ENCODE data around the gene DMTF1. TPM values are rescaled to one million over a fixed set of nuclear protein-coding genes. Genes with fewer than 3 reads are reported as not detected.

Gene DMTF1
- total and polyA plus RNA-seq, 2 of the 4 experiments (the other 2 are of a cell fraction): 59.0 to 69.0 TPM

DNA sequence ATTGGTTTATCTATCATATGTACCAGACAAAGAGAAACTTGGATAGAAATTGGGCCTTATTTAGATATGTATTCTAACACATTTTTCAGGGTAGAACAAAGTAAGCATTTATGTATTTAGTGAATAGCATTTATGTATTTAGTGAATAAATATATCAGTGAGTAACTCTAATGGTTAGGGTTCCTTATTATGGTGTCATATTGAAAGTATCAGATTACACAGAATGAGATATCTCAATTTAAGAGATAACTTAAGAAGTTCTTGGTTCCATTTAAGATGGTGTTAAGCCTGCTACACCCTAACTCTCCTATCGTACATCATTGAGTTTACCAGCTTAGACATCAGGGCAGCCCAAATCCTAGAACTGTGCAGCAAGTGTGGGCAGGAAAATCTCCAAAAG lies 35.9 kb upstream of the DMTF1 start:
- Histone ChIP-seq H3K18ac (ENCODE audit: low read depth, low read length) (no peak overlapping the region), H3K9me1 (ENCODE audit: insufficient read depth, low read length) (no peaks in the 10 kb centered on the region), H3K4me3 (ENCODE audit: insufficient read depth, low read depth, low read length) (no peak overlapping the region), H3K4ac (ENCODE audit: low read depth, low read length) (no peak overlapping the region), H3K56ac (ENCODE audit: extremely low read depth, insufficient read depth, low read length) (no peak overlapping the region), H2AK9ac (replicated peaks; ENCODE audit: low read depth, low read length, poor library complexity) (no peak overlapping the region), H2BK120ac (ENCODE audit: low read depth, low read length) (no peak overlapping the region), H3K36me3 (ENCODE audit: control insufficient read depth, insufficient read depth, low read length) (no peaks in the 10 kb centered on the region), H3K79me1 (ENCODE audit: low read depth in 1 of 2, low read length in 2 of 2) (no peaks in the 10 kb centered on the region), H3K27me3 (ENCODE audit: control insufficient read depth, insufficient read depth, low read length) (no peaks in the 10 kb centered on the region), H4K5ac (ENCODE audit: low read depth, low read length) (no peak overlapping the region), H2BK15ac (ENCODE audit: low read depth, low read length) (no peak overlapping the region), H2BK20ac (ENCODE audit: low read depth, low read length) (no peak overlapping the region), H2BK5ac (ENCODE audit: low read depth, low read length, poor library complexity, severe bottlenecking) (no peak overlapping the region), H4K8ac (ENCODE audit: low read depth in 2 of 2, low read length in 2 of 2) (no peak overlapping the region), H3K27ac (ENCODE audit: insufficient read depth, low read length) (no peak overlapping the region), H3K9me3 (ENCODE audit: control insufficient read depth, insufficient read depth, low read length) (no peaks in the 10 kb centered on the region), H2AFZ (replicated peaks; ENCODE audit: low read length, poor library complexity) (no peak overlapping the region), H3K14ac (replicated peaks; ENCODE audit: low read depth, low read length) (no peak overlapping the region), H4K91ac (ENCODE audit: insufficient read depth, low read depth, low read length) (no peak overlapping the region), H3K9ac (ENCODE audit: low read depth, low read length) (no peak overlapping the region), H4K20me1 (ENCODE audit: insufficient read depth, low read length) (no peaks in the 10 kb centered on the region), H3K23ac (ENCODE audit: low read depth, low read length) (no peak overlapping the region), H3K4me1 (ENCODE audit: control insufficient read depth, insufficient read depth, low read length) (no peaks in the 10 kb centered on the region), H3K4me2 (ENCODE audit: low read depth, low read length) (no peak overlapping the region), H2AK5ac (ENCODE audit: low read depth, low read length) (no peak overlapping the region)
- DNase-seq (no peak), ATAC-seq (ENCODE audit: low read depth) (no peak)
- TF ChIP-seq RCOR1 (IDR thresholded peaks at IDR 0.05; ENCODE audit: insufficient replicate concordance, low read length): no peak
- TF ChIP-seq, protein P1, sequence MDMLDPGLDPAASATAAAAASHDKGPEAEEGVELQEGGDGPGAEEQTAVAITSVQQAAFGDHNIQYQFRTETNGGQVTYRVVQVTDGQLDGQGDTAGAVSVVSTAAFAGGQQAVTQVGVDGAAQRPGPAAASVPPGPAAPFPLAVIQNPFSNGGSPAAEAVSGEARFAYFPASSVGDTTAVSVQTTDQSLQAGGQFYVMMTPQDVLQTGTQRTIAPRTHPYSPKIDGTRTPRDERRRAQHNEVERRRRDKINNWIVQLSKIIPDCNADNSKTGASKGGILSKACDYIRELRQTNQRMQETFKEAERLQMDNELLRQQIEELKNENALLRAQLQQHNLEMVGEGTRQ (IDR thresholded peaks at IDR 0.05; ENCODE audit: low read depth, low read length): no peak
- no peak for TF ChIP-seq RAD21 (IDR thresholded peaks at IDR 0.05; ENCODE audit: low read length)
- no peak for TF ChIP-seq POLR2A (IDR thresholded peaks at IDR 0.05; ENCODE audit: low read depth, low read length)
- TF ChIP-seq MAFK (IDR thresholded peaks at IDR 0.05; ENCODE audit: low read depth, low read length): no peak
- no peak for TF ChIP-seq FOS (IDR thresholded peaks at IDR 0.05; ENCODE audit: low read depth, low read length)
- no peak for TF ChIP-seq MXI1 (IDR thresholded peaks at IDR 0.05; ENCODE audit: borderline replicate concordance, low read depth, low read length)
- no peak for TF ChIP-seq SMC3 (IDR thresholded peaks at IDR 0.05; ENCODE audit: low read depth, low read length)
- TF ChIP-seq MAZ (IDR thresholded peaks at IDR 0.05; ENCODE audit: borderline replicate concordance, low read depth, low read length): no peak
- TF ChIP-seq CEBPB (IDR thresholded peaks at IDR 0.05; ENCODE audit: low read depth, low read length): no peak
- no peak for TF ChIP-seq CHD1 (IDR thresholded peaks at IDR 0.05; ENCODE audit: low read depth, low read length)
- TF ChIP-seq, protein P2, sequence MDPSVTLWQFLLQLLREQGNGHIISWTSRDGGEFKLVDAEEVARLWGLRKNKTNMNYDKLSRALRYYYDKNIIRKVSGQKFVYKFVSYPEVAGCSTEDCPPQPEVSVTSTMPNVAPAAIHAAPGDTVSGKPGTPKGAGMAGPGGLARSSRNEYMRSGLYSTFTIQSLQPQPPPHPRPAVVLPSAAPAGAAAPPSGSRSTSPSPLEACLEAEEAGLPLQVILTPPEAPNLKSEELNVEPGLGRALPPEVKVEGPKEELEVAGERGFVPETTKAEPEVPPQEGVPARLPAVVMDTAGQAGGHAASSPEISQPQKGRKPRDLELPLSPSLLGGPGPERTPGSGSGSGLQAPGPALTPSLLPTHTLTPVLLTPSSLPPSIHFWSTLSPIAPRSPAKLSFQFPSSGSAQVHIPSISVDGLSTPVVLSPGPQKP (IDR thresholded peaks at IDR 0.05; ENCODE audit: borderline replicate concordance, low read depth, low read length): no peak
- no peak for TF ChIP-seq BHLHE40 (IDR thresholded peaks at IDR 0.05; ENCODE audit: low read depth, low read length)
- TF ChIP-seq, protein P3, sequence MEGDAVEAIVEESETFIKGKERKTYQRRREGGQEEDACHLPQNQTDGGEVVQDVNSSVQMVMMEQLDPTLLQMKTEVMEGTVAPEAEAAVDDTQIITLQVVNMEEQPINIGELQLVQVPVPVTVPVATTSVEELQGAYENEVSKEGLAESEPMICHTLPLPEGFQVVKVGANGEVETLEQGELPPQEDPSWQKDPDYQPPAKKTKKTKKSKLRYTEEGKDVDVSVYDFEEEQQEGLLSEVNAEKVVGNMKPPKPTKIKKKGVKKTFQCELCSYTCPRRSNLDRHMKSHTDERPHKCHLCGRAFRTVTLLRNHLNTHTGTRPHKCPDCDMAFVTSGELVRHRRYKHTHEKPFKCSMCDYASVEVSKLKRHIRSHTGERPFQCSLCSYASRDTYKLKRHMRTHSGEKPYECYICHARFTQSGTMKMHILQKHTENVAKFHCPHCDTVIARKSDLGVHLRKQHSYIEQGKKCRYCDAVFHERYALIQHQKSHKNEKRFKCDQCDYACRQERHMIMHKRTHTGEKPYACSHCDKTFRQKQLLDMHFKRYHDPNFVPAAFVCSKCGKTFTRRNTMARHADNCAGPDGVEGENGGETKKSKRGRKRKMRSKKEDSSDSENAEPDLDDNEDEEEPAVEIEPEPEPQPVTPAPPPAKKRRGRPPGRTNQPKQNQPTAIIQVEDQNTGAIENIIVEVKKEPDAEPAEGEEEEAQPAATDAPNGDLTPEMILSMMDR (conservative IDR thresholded peaks at IDR 0.05; ENCODE audit: low read depth, low read length): no peak
- no peak for TF ChIP-seq RFX5 (IDR thresholded peaks at IDR 0.05; ENCODE audit: low read depth, low read length)
- no peak for TF ChIP-seq NFE2L2 (IDR thresholded peaks at IDR 0.05; ENCODE audit: low read depth, low read length)
- no CpG with 5 or more reads among the region's 1 CpG for WGBS, 2 experiments (ENCODE audit: extremely low coverage in 2 of 2, insufficient read length in 1 of 2)
- ChIA-PET POLR2A (ENCODE audit: unreplicated experiment) (no interaction called here), CTCF (no interaction called here)
- intact Hi-C loops (cut with micrococcal nuclease): no loop called here
- no TSS peak for BruUV-seq (replicated peaks)
- dilution Hi-C loops (cut with HindIII; ENCODE audit: low sequenced_read_pairs, unreplicated experiment): no loop called here
- in situ Hi-C loops (cut with MboI; ENCODE audit: low sequenced_read_pairs): no loop called here

All from IMR-90 (cell line).